ENCODE data around the gene NRG3.

NRG3 gene

GRCh38 chr10:82938331-82938730 is 1063.3 kb downstream of the NRG3 start:
- in situ Hi-C loops (cut with HindIII; ENCODE audit: low pct_ligation_motif_present, low sequenced_read_pairs): no loop called here
- Histone ChIP-seq H3K27ac (no peak overlapping the region), H3K4me3 (ENCODE audit: low read depth, low read length) (no peak overlapping the region), H3K36me3 (replicated peaks) (no peaks in the 10 kb centered on the region), H3K27me3 (replicated peaks) (no peaks in the 10 kb centered on the region)
- DNase-seq: no peak
- TF ChIP-seq, protein P1, sequence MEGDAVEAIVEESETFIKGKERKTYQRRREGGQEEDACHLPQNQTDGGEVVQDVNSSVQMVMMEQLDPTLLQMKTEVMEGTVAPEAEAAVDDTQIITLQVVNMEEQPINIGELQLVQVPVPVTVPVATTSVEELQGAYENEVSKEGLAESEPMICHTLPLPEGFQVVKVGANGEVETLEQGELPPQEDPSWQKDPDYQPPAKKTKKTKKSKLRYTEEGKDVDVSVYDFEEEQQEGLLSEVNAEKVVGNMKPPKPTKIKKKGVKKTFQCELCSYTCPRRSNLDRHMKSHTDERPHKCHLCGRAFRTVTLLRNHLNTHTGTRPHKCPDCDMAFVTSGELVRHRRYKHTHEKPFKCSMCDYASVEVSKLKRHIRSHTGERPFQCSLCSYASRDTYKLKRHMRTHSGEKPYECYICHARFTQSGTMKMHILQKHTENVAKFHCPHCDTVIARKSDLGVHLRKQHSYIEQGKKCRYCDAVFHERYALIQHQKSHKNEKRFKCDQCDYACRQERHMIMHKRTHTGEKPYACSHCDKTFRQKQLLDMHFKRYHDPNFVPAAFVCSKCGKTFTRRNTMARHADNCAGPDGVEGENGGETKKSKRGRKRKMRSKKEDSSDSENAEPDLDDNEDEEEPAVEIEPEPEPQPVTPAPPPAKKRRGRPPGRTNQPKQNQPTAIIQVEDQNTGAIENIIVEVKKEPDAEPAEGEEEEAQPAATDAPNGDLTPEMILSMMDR (IDR thresholded peaks at IDR 0.05; ENCODE audit: low read depth, low read length, missing control alignments): no peak

DNA sequence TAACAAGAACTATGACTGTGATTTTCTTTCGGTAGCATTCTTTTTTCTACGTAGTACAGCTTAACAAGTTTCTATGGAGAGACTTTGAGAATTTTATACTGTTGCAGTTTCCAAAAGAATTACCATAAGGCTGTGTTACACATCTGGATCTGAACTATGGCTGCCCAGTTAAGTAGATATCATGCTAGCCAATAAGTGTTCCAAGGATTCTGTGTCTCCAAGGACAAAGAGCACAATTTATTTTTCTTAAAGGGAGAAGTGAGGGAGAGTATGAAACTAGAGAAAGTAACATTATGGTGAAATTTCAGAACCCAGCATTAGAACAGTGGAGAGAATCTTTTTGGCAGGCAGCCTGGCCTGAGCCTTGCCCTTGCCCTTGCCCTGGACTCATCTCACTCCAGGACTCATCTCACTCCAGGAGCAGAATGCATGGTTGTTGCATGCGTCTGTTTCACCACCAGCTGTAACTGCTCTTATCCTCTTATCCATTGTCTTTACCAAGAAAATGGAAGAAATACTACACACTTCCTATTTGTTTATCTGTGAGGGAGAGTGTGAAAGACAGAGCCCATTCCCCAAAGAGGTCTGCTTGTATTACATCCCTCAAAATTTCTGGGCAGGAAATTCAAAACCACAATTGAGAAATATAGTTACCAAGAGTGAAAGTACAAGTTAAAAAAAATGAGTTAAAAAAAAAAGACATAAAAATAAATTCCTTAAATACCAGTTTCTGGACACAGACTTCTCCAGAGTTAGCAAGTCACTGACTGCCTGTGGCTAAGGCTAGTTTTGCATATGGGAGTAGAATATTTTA is 1067.5 kb downstream of the NRG3 start:
- in situ Hi-C loops (cut with HindIII; ENCODE audit: low pct_ligation_motif_present, low sequenced_read_pairs): no loop called here
- Histone ChIP-seq H3K27me3 (replicated peaks) (no peaks in the 10 kb centered on the region), H3K4me3 (ENCODE audit: low read depth, low read length) (no peak overlapping the region), H3K27ac (no peak overlapping the region), H3K36me3 (replicated peaks) (no peaks in the 10 kb centered on the region)
- no peak for DNase-seq
- TF ChIP-seq, protein P1 (IDR thresholded peaks at IDR 0.05; ENCODE audit: low read depth, low read length, missing control alignments): no peak

DNA sequence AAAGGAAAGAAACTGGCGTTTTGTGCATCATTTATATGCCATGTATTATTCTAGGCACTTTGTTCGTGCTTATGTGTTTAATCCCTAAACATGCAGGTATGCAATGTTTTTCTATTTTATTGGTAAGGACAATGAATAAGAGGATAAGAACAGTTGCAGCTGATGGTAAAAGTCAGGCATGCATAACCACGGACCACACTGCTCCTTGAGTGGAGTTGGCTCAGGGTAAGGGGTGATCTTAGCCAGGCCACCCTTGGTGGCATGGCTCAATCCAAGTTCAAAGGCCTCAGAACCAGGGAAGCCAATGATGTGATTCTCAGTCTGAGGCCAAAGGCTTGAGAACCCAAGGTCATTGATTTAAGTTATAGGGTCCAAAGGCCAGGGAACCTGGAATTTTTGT is 1068.1 kb downstream of the NRG3 start:
- Histone ChIP-seq H3K4me3 (ENCODE audit: low read depth, low read length) (no peak overlapping the region), H3K27ac (no peak overlapping the region), H3K36me3 (replicated peaks) (no peaks in the 10 kb centered on the region), H3K27me3 (replicated peaks) (no peaks in the 10 kb centered on the region)
- TF ChIP-seq, protein P1 (IDR thresholded peaks at IDR 0.05; ENCODE audit: low read depth, low read length, missing control alignments): no peak
- in situ Hi-C loops (cut with HindIII; ENCODE audit: low pct_ligation_motif_present, low sequenced_read_pairs): no loop called here
- DNase-seq: no peak

GRCh38 chr10:82949816-82950575 is 1075.0 kb downstream of the NRG3 start:
- in situ Hi-C loops (cut with HindIII; ENCODE audit: low pct_ligation_motif_present, low sequenced_read_pairs): no loop called here
- TF ChIP-seq, protein P1 (IDR thresholded peaks at IDR 0.05; ENCODE audit: low read depth, low read length, missing control alignments): no peak
- no peak overlapping the region for H3K27ac ChIP-seq
- no peaks in the 10 kb centered on the region for H3K27me3 ChIP-seq (replicated peaks)
- H3K36me3 ChIP-seq (replicated peaks): no peaks in the 10 kb centered on the region
- DNase-seq: no peak
- no peak overlapping the region for H3K4me3 ChIP-seq (ENCODE audit: low read depth, low read length)

DNA sequence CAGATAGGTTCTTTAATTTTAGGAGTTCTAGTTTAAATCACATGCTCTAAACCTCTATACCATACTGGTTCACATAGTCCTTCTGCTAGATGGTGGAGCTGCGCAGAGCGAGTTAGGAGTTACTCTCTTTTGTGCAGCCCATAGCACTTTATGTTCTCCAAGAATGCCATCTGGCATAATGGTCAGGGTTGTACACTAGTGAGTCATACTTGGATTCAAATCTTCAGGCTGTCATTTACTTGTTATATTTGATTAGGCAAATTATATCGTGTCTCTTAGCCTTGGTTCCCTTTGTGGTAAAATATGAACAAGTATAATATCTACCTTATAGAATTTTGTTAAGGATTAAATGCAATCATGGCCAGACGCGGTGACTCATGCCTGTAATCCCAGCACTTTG is 1078.3 kb downstream of the NRG3 start:
- H3K36me3 ChIP-seq (replicated peaks): no peaks in the 10 kb centered on the region
- no peak overlapping the region for H3K27ac ChIP-seq
- H3K27me3 ChIP-seq (replicated peaks): no peaks in the 10 kb centered on the region
- in situ Hi-C loops (cut with HindIII; ENCODE audit: low pct_ligation_motif_present, low sequenced_read_pairs): no loop called here
- no peak for DNase-seq
- TF ChIP-seq, protein P1 (IDR thresholded peaks at IDR 0.05; ENCODE audit: low read depth, low read length, missing control alignments): no peak
- no peak overlapping the region for H3K4me3 ChIP-seq (ENCODE audit: low read depth, low read length)

Measured in brain microvascular endothelial cell (primary cell).